ENCODE measurements around the gene IMPDH2.

The IMPDH2 gene

DNA sequence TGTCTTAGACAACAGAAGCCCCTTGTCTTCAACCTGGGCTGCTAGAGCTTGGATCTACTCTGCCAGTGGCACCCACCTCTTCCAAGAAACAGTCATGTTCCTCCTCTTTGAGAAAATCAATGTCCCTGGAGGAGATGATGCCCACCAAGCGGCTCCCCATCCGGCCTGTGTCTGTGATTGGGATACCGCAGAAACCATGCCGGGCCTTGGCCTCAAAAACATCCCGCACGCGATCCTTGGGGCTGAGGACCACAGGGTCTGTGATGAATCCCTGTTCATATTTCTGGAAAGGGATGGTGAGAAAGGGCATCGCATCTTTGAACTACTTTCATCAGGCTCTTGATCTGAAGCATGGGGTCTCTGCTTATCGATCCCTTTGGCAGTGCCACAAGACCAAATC lies 1.6 kb downstream of the IMPDH2 start:
- H3K4me3 ChIP-seq (ENCODE audit: low read depth, low read length) = no peak overlapping the region
- in situ Hi-C loops (cut with HindIII; ENCODE audit: low sequenced_read_pairs) = no loop called here
- no peak for DNase-seq (ENCODE audit: low read depth, low spot score)
- TF ChIP-seq, protein P1, sequence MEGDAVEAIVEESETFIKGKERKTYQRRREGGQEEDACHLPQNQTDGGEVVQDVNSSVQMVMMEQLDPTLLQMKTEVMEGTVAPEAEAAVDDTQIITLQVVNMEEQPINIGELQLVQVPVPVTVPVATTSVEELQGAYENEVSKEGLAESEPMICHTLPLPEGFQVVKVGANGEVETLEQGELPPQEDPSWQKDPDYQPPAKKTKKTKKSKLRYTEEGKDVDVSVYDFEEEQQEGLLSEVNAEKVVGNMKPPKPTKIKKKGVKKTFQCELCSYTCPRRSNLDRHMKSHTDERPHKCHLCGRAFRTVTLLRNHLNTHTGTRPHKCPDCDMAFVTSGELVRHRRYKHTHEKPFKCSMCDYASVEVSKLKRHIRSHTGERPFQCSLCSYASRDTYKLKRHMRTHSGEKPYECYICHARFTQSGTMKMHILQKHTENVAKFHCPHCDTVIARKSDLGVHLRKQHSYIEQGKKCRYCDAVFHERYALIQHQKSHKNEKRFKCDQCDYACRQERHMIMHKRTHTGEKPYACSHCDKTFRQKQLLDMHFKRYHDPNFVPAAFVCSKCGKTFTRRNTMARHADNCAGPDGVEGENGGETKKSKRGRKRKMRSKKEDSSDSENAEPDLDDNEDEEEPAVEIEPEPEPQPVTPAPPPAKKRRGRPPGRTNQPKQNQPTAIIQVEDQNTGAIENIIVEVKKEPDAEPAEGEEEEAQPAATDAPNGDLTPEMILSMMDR (IDR thresholded peaks at IDR 0.05; ENCODE audit: low read depth, low read length) = no peak

DNA sequence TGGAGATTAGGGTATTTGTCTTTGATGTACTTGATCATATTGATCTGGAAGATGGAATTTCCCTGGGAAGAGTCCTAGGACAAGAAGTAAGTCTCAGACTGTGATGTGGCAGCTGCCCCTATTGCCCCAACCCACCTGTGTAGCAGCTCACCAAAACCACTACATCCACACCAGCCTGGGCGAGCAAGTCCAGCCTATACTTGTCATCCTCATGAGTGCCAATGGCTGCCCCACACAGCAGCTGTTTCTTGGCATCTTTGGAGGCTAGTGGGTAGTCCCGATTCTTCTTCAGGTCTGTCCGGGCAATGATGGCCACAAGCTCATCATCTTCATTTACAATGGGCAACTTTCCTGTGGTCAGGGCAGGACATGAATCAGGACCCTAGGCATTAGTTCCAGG lies 2.7 kb downstream of the IMPDH2 start:
- no peak for DNase-seq (ENCODE audit: low read depth, low spot score)
- TF ChIP-seq, protein P1 (IDR thresholded peaks at IDR 0.05; ENCODE audit: low read depth, low read length) = no peak
- in situ Hi-C loops (cut with HindIII; ENCODE audit: low sequenced_read_pairs) = no loop called here

DNA sequence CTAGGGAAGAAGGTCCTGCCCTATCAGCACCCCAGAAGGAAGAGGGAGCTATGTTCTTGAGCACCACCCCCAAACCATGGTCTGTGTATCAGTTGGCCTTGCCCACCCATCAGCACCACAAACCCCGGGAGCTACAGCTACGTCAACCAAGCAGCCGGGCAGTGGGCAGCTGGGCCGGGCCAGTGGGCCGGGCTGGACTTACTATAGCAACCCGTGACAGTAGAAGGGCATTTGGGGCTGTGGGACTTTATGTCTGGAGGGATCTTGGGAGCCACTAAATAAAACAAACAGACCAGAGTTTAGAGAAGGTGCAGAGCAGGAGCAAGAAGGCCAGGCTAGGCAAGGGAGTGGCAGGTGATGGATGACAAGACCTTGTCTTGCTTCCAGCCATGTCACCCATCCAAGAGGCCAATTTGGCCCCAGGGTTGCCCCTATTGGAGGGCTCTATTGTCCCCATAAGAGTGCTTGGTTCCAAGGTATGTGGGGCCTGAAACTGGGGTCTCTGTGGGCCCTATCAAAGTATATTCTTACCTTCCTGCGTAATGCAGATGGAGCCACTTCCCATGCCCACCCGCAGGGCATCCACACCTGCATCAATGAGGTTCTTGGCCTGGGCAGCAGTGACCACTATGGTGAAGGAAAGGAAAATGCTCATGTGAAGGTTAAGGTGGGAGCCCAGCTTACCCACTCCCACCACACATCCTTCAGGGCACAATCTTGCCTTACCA lies 3.2 kb downstream of the IMPDH2 start:
- TF ChIP-seq, protein P1 (IDR thresholded peaks at IDR 0.05; ENCODE audit: low read depth, low read length) = no peak
- in situ Hi-C loops (cut with HindIII; ENCODE audit: low sequenced_read_pairs) = no loop called here
- no peak for DNase-seq (ENCODE audit: low read depth, low spot score)
- H3K4me3 ChIP-seq (ENCODE audit: low read depth, low read length) = no peak overlapping the region

More for the DNA sequence above, 2.7 kb downstream of the IMPDH2 start:
- no peak overlapping the region for H3K4me3 ChIP-seq (ENCODE audit: low read depth, low read length)

DNA sequence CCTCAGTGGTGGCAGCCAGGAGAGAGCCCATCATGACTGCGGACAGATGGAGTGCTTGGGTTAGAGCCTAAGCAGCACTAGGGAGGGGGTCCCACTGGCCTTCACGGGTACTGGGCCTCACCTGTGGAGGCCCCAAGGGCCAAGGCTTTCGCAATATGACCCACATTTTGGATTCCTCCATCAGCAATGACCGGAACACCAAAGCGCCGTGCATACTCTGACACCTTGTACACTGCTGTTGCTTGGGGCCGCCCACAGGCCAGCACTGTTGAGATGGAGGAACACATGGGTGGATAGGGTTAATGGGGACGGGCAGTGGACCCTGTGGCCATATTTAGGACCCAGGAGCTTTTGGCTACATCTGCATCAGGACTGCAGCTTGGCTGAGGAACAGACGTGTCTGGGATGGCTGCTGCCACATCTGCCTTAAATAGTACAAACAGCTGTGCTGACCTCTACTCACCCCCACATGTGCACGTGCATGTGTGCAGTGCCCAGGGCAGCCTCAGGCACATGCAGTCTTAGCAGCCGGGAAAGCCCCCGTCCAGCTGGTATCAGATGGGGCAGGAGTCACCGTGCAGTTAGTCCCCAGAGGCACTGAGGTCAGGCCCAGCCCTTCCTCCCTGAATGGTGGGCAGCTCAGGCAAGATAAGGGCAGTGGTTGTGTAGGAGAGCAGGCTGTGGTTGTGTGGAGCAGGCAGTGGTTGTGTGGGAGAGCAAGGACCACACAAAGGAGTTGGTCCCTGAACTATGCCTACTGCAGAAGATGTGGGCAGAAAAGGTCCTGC lies 4.0 kb downstream of the IMPDH2 start:
- no peak for DNase-seq (ENCODE audit: low read depth, low spot score)
- in situ Hi-C loops (cut with HindIII; ENCODE audit: low sequenced_read_pairs) = no loop called here
- H3K4me3 ChIP-seq (ENCODE audit: low read depth, low read length) = no peak overlapping the region
- TF ChIP-seq, protein P1 (IDR thresholded peaks at IDR 0.05; ENCODE audit: low read depth, low read length) = no peak

DNA sequence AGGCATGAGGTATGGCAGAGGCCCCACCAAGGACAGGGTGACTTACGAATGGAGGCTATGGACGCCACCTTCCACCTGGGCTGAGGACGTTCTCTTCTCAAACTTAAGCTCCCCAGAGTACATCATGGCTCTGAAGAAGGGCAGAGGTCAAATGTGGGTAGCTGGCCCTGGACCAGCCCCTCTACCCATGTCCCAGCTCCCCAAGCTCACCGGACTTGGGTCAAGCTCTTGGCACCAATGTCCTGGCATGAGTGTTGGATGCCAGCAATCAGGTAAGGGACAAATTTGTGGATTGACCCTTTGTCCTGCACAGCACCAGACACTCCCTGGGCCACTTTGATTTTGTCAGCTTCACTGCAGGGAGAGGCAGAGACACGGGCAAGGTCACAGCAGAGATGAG lies 4.7 kb downstream of the IMPDH2 start:
- TF ChIP-seq, protein P1 (IDR thresholded peaks at IDR 0.05; ENCODE audit: low read depth, low read length) = no peak
- in situ Hi-C loops (cut with HindIII; ENCODE audit: low sequenced_read_pairs) = no loop called here
- no peak overlapping the region for H3K4me3 ChIP-seq (ENCODE audit: low read depth, low read length)
- no peak for DNase-seq (ENCODE audit: low read depth, low spot score)

DNA sequence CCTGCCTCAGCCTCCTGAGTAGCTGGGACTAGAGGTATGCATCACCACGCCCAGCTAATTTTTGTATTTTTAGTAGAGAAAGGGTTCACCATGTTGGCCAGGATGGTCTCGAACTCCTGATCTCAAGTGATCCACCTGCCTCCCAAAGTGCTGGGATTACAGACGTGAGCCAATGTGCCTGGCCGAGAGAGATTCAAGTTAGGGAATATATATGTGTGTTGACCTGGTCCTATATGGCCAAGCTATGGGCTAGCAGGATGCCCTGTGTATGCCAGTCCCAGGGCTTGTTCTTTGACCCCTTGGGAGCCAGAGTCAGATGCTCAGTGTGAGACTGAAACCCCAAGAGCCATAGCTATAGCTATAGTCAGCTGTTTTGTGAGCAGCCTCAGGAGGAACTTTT lies 5.4 kb downstream of the IMPDH2 start:
- in situ Hi-C loops (cut with HindIII; ENCODE audit: low sequenced_read_pairs) = no loop called here
- H3K4me3 ChIP-seq (ENCODE audit: low read depth, low read length) = no peak overlapping the region
- TF ChIP-seq, protein P1 (IDR thresholded peaks at IDR 0.05; ENCODE audit: low read depth, low read length) = no peak
- no peak for DNase-seq (ENCODE audit: low read depth, low spot score)
